ENCODE results near the gene RANGRF. TPM values are rescaled to one million over a fixed set of nuclear protein-coding genes. Genes with fewer than 3 reads are reported as not detected.

Gene RANGRF
- polyA plus RNA-seq, 1 donor = 26.5 TPM

Other genes with a start within 250 kb of the RANGRF start
- gene ALOX15B, start 249.6 kb upstream of the RANGRF start, polyA plus RNA-seq (ENCODE audit: insufficient read length) = 1.0 TPM
- 1.1 TPM for gene ALOX12B, start 201.0 kb upstream of the RANGRF start, polyA plus RNA-seq (ENCODE audit: insufficient read length)
- not detected for gene ALOXE3, start 170.2 kb upstream of the RANGRF start, polyA plus RNA-seq (ENCODE audit: insufficient read length)
- not detected for gene HES7, start 164.6 kb upstream of the RANGRF start, polyA plus RNA-seq (ENCODE audit: insufficient read length)
- gene PER1, start 136.3 kb upstream of the RANGRF start, polyA plus RNA-seq (ENCODE audit: insufficient read length) = 22.9 TPM
- gene VAMP2, start 125.7 kb upstream of the RANGRF start, polyA plus RNA-seq (ENCODE audit: insufficient read length) = 120 TPM
- gene TMEM107, start 112.3 kb upstream of the RANGRF start, polyA plus RNA-seq (ENCODE audit: insufficient read length) = 26.9 TPM
- 2.8 TPM for gene BORCS6, start 98.5 kb upstream of the RANGRF start, polyA plus RNA-seq (ENCODE audit: insufficient read length)
- gene AURKB, start 78.1 kb upstream of the RANGRF start, polyA plus RNA-seq (ENCODE audit: insufficient read length) = 49.9 TPM
- 40.1 TPM for gene CTC1, start 40.6 kb upstream of the RANGRF start, polyA plus RNA-seq (ENCODE audit: insufficient read length)
- 53.8 TPM for gene PFAS, start 39.4 kb upstream of the RANGRF start, polyA plus RNA-seq (ENCODE audit: insufficient read length)
- gene SLC25A35, start 6.7 kb downstream of the RANGRF start, polyA plus RNA-seq (ENCODE audit: insufficient read length) = 4.4 TPM
- 19.9 TPM for gene ARHGEF15, start 21.6 kb downstream of the RANGRF start, polyA plus RNA-seq (ENCODE audit: insufficient read length)
- gene ODF4, start 51.2 kb downstream of the RANGRF start, polyA plus RNA-seq (ENCODE audit: insufficient read length) = not detected
- 2,681 TPM for gene RPL26, start 94.5 kb downstream of the RANGRF start, polyA plus RNA-seq (ENCODE audit: insufficient read length)
- gene RNF222, start 109.2 kb downstream of the RANGRF start, polyA plus RNA-seq (ENCODE audit: insufficient read length) = 0.07 TPM
- gene NDEL1, start 147.2 kb downstream of the RANGRF start, polyA plus RNA-seq (ENCODE audit: insufficient read length) = 57.3 TPM

Measured in left kidney (tissue), 1 donor.